Lower leg skin (tissue), 3 donors: ENCODE measurements around the gene SPEG.

Source experiments
- CTCF ChIP-seq, 3 donors: fragments of 450-650 bp; IDR thresholded peaks; one replicate each; pipeline ENCODE4 v1.5.1; 2016; ENCODE audit warnings: antibody characterized with exemption in 3 of 3, mild to moderate bottlenecking in 3 of 3, moderate library complexity in 2 of 3
- POLR2A ChIP-seq, 2 donors: fragments of 450-650 bp; IDR thresholded peaks; one replicate each; pipeline ENCODE4 v1.6.1; 2016 to 2017; ENCODE audit warnings: antibody characterized with exemption in 2 of 2, mild to moderate bottlenecking in 1 of 2, moderate library complexity in 1 of 2

GRCh38 chr2:219542931-219543595 lies 108.4 kb downstream of the SPEG start:
- TF ChIP-seq CTCF (IDR thresholded peaks at IDR 0.05): no peak
- no peak for TF ChIP-seq POLR2A (IDR thresholded peaks at IDR 0.05)
